H7 (cell line): ENCODE measurements around the gene SPATA2L. TPM values are rescaled to one million over a fixed set of nuclear protein-coding genes. Genes with fewer than 3 reads are reported as not detected.

ENCODE experiments used
- DNase-seq: peaks from one replicate; pipeline ENCODE4 v3.0.0; 2012
- H3K27me3 ChIP-seq: 2 replicates; pipeline ENCODE4 v1.6.0; 2011; ENCODE audit warnings: mild to moderate bottlenecking, low read length; ENCODE audit not compliant: control insufficient read depth, insufficient read depth
- H3K36me3 ChIP-seq: replicated peaks from 2 replicates; pipeline ENCODE4 v1.5.1; 2011; ENCODE audit warnings: low read length; ENCODE audit not compliant: control insufficient read depth, insufficient read depth
- H3K4me3 ChIP-seq: 2 replicates; pipeline ENCODE4 v1.5.1; 2011; ENCODE audit warnings: low read depth, mild to moderate bottlenecking, control low read depth, low read length, moderate library complexity; ENCODE audit not compliant: insufficient read depth
- total RNA-seq: library from RNA; depleted of rRNA; stranded (reverse); fragments of >200 nt; shearing (Covaris generic); gene quantifications from 2 replicates; pipeline ENCODE4 v1.2.3, GENCODE V29; 2014; rRNA removed

The SPATA2L gene, protein sequence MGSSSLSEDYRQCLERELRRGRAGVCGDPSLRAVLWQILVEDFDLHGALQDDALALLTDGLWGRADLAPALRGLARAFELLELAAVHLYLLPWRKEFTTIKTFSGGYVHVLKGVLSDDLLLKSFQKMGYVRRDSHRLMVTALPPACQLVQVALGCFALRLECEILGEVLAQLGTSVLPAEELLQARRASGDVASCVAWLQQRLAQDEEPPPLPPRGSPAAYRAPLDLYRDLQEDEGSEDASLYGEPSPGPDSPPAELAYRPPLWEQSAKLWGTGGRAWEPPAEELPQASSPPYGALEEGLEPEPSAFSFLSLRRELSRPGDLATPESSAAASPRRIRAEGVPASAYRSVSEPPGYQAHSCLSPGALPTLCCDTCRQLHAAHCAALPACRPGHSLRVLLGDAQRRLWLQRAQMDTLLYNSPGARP
- total RNA-seq: 13.5 and 16.0 TPM in 2 replicates

DNA sequence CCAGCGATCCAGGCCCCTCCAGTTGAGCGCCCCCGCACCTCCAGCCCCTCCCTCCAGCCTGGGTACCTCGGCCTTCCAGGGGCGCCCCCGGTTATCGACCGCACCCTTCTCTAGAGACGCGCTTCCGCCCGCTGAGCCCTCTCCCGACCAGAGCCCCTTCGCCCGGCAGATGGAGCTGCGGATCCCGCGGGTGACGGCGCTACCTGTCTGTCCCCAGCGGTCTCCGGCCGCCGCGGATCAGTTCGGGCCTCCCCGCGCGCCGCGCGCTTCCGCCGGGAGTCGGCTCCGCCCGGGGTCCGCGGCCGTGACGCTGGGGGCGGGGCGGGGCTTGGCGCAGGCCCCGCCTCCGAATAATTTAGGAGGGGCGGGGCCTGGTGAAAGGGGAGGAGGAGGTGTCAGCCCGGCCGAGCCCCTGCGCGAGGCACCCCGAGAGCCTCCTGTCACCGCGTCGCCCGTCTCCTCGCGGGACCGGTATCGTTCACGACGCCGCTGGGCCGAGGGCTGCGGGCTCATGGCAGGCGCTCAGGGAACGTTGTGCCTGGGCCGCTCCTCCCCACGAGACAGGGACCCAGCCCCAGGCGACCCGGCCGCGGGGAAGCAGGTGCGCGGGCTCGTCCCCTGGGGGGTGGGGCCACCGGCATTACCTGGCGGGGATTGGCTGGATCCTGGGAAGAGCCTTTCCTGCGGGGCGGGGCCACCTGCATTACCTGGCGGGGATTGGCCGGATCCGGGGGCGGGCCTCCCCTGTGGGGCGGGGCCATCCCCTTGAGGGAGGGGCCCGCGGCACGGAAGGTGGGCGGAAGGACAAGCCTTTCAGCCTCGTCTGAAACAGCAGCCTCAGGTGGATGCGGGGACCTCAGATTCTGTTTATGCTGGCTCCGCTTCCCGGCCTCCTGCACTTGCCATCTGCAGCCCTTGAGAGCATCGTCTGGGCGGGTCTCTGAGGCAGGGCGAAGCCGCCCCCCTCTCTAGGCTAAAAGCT is at the start of gene SPATA2L:
Gene SPATA2L (minus strand): TSS at position 281 of the 982 bp plus-strand sequence. CDS start 473 bp downstream, outside the sequence.
- peak within 1 kb of the TSS; percentile 76 for H3K4me3 ChIP-seq
- peak; percentile 100 for DNase-seq
- peaks cover 6% of the 10 kb centered on the region; the same call in 1 of the 2 replicates for H3K27me3 ChIP-seq

DNA sequence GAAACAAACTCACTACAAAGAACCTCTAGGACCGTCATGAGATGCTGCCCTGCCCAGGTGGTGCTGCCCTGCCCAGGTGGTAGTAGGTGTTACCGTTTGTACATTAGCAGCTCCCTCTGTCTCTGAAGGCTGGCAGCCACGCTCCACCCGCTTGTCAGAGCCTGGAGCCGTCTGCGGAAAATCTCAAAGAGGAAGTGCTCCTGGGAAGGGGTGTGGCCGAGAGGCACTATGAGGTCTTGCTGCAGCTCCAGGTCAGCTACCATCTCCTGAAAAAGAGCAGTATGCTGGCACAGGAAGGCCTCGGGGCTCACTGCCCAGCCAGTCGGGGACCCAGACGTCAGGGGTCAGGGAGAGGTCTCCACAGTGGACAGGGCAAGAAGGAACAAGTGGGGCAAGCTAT is 48.1 kb upstream of the SPATA2L start:
- Histone ChIP-seq H3K36me3 (peaks cover 30% of the 10 kb centered on the region), H3K4me3 (no peak overlapping the region), H3K27me3 (no peaks in the 10 kb centered on the region)
- DNase-seq: no peak

More for the DNA sequence above, at the start of gene SPATA2L:
- no peaks in the 10 kb centered on the region for H3K36me3 ChIP-seq

DNA sequence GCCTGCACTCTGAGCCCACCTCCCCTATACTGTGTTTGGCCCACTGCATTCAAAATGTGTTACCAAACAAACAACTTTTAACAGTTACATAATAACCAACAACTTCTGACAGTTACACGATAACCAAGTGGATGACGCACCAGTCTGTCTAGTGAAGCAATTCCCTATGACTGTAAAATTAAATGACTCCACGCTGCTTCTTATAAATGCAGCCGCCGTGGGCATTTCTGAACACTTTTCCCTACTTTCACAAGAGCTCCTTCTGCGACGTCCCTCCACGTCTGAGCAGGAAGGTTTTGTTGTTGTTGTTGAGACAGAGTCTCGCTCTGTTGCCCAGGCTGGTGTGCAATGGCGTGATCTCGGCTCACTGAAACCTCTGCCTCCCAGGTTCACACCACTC is 47.4 kb upstream of the SPATA2L start:
- H3K27me3 ChIP-seq: no peaks in the 10 kb centered on the region
- DNase-seq: no peak
- H3K36me3 ChIP-seq: peaks cover 34% of the 10 kb centered on the region
- H3K4me3 ChIP-seq: no peak overlapping the region

DNA sequence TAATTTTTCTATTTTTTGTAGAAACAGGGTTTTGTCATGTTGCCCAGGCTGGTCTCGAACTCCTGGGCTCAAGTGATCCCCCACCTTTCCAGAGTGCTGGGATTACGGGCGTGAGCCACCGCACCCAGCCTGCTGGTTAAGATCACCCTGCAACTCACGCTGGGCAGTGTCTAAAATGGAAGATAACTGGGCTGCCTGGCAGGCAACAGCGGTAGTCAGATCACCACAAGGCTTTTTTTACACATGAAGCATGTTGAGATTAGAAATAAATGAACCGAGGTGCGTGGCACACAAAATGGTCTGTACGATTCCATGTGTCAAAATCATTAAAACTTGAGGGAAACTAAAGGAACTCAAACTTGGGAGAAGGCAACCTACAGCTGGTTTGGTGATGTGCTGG is 46.6 kb upstream of the SPATA2L start:
- Histone ChIP-seq H3K27me3 (no peaks in the 10 kb centered on the region), H3K4me3 (no peak overlapping the region), H3K36me3 (peaks cover 34% of the 10 kb centered on the region)
- no peak for DNase-seq

DNA sequence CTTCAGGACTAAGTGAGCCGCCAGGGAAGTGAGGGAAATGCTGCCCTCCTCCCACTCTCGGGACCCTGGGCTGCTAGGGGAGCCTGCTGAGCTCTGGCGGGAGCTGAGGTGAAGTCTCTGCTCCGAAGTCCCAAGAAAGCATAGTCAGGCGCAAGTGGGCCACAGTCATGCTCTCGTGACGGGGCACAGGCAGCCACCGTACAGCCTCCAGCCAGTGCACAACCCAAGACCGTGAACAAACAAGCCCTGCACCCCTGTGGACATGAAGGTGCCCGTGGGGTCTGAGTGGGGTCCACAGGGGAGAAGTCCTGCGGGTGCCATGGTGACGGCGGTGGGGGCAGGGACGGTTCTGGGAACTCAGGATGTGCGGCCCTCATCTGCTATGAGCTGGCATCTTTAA is 44.5 kb upstream of the SPATA2L start:
- Histone ChIP-seq H3K4me3 (no peak overlapping the region), H3K36me3 (peaks cover 40% of the 10 kb centered on the region), H3K27me3 (no peaks in the 10 kb centered on the region)
- DNase-seq: no peak

DNA sequence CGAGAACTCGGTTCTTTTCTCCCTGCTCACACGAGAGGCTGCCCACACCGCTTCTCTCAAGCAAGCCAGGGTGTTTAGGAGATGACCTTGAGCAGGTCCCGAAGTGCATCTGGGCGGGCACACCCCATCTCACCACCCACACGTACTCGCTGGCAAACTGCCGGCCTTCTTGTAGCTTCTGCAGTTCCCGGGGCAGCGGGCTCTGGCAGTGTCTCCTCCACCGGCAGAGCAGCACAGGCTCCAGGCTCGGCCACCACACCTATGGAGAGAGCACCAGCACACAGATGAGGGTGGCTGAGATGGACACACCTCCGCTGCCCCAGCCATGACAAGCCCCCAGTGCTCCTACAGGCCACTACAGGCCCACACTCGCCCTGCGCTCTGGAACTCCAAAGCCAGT is 43.3 kb upstream of the SPATA2L start:
- H3K4me3 ChIP-seq: no peak overlapping the region
- H3K36me3 ChIP-seq: peaks cover 42% of the 10 kb centered on the region

DNA sequence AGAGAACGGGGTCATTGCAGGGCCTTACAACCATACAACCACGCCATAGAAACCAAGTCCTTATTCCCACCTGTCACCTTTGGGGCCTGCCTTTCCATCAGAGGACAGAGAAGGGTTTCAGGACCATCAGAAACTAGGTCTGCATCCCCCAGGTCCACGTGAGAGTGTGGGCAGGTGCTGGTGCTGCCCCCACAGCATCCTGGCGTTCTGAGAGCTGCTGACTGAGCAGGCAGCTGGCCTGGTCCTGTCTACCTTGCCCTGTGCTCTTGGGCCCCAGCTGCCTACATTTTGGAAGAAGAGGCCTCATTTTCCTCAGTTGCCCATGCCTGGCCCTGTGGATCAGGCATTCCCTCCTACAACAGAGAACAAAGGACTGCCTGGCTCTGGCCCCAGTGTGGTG is 41.4 kb upstream of the SPATA2L start:
- DNase-seq: no peak
- peaks cover 50% of the 10 kb centered on the region for H3K36me3 ChIP-seq
- no peak overlapping the region for H3K4me3 ChIP-seq

More for the DNA sequence above, 43.3 kb upstream of the SPATA2L start:
- no peaks in the 10 kb centered on the region for H3K27me3 ChIP-seq
- no peak for DNase-seq

DNA sequence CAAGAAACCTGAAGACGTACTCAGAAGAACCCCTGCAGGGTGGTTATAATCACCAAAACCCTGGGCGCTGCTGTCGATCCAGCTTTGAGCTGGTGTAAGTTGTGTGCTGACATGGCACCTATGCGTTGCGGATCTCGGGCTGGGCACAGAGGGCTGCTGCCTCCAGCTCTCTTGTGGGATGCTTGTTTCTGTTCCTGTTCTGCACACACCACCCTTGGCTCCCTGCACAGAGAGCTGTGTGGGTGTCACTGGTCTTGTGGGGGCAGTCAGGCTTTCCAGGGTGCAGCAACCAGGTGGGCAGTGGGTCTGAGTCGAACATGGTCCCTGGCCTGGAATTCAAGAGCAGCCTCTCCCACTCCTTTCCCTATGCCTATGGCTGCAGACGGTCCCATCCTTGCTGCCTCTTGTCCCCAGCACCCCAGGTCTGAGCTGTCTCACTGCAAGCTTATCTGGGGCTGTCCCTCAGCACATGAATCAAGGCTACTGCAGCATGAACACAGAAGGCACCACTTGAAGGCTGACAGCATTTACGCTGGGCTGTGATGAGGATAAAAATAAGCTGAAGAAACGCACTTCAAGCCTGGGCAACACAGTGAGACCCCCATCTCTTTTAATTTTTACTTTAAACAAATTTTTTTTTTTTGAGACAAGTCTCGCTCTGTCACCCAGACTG is 40.0 kb upstream of the SPATA2L start:
- Histone ChIP-seq H3K27me3 (no peaks in the 10 kb centered on the region), H3K36me3 (peaks cover 53% of the 10 kb centered on the region), H3K4me3 (no peak overlapping the region)
- no peak for DNase-seq

More for the DNA sequence above, 41.4 kb upstream of the SPATA2L start:
- no peaks in the 10 kb centered on the region for H3K27me3 ChIP-seq

DNA sequence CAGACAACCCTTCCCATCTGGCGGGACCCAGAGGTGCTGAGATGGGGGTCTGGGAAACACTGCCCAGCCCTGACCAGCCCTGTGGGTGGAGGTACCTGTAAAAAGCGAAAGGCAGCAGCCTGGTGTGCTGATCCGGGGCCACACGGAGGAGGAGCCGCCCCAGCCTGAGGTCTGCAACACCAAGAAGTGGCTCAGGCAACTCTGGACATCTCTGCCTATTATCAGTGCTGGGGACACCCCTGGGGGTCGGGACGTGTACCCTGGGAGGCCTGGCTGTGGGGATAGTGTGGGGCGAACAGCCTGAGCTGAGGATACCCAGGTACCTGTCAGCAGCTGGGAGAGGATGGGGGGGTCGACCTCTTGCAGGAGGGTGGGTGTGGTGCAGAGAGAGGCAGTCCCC is 37.9 kb upstream of the SPATA2L start:
- no peak for DNase-seq
- H3K27me3 ChIP-seq: no peaks in the 10 kb centered on the region
- peaks cover 41% of the 10 kb centered on the region for H3K36me3 ChIP-seq

DNA sequence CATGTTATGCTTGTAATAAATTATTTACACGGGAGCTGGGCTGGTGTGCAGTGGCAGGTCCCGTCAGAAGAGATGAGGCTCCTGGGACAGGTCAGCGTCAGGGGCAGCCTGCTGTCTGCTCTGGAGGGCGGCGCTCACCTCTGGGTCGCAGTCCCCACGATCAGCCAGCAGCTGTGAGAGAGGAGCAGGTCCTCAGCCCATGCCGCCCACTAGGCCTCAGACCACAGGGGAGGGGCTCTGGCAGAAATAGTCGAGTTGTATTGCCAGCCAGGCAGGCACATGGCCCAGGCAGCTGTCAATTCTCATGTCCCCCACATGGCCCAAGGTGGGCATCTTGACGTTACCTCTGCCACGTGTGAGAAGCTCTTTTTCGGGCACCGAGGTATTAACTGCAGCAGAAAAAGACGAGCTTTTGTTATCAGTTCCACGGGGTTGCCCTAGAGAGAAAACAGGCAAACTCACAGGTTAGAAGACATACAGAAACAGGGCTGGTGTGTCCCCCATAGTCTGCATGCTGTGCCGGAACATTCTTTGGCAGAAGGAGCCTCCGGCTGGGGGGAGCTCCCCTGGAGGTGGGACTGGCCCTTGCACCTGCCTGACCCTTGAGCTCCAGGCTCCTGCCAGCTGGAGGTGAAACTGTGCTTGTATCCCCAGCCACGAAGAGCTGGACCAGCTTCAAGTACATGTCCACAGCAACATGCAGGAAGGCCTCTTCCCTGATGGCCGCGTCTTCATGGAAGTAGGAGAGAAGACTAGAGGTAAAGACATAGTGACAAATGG is 37.2 kb upstream of the SPATA2L start:
- no peaks in the 10 kb centered on the region for H3K27me3 ChIP-seq
- no peak overlapping the region for H3K4me3 ChIP-seq
- peak; percentile 62 for DNase-seq
- peaks cover 39% of the 10 kb centered on the region for H3K36me3 ChIP-seq

More for the DNA sequence above, 37.9 kb upstream of the SPATA2L start:
- H3K4me3 ChIP-seq: no peak overlapping the region

DNA sequence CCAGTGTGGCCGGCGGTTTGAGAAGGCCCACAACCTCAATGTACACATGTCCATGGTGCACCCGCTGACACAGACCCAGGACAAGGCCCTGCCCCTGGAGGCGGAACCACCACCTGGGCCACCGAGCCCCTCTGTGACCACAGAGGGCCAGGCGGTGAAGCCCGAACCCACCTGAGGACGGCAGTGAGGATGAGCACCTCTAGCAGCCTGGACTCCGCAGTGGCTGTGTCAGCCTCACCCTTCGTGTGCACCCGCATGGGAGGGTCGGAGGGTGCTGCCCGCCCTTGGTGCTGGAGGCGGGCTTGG is 36.5 kb upstream of the SPATA2L start:
- DNase-seq: no peak
- no peak overlapping the region for H3K4me3 ChIP-seq
- peaks cover 41% of the 10 kb centered on the region for H3K36me3 ChIP-seq
- H3K27me3 ChIP-seq: no peaks in the 10 kb centered on the region

DNA sequence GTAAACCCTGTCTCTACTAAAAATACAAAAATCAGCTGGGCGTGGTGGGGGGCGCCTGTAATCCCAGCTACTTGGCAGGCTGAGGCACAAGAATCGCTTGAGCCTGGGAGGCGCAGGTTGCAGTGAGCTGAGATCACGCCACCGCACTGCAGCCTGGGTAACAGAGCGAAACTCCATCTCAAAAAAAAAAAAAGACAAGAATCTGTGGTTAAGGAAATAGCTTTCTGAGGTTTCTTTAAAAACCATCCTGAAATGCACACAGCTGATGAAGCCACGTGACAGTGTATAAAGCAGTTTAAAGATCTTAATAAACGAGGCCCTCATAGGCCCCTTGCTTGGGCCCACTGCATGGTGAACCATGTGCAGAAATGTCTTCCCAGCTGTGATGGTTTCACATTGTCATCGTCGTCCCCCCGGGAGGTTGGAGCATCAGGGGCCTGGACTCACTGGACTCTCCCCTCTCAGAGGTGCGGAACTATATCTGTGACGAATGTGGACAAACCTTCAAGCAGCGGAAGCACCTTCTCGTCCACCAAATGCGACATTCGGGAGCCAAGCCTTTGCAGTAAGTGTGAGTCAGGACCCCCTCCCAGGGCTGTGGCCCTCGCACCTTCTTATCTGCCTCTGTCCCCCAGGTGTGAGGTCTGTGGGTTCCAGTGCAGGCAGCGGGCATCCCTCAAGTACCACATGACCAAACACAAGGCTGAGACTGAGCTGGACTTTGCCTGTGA is 36.0 kb upstream of the SPATA2L start:
- H3K4me3 ChIP-seq: no peak overlapping the region
- H3K27me3 ChIP-seq: no peaks in the 10 kb centered on the region
- H3K36me3 ChIP-seq: peaks cover 37% of the 10 kb centered on the region
- DNase-seq: no peak

DNA sequence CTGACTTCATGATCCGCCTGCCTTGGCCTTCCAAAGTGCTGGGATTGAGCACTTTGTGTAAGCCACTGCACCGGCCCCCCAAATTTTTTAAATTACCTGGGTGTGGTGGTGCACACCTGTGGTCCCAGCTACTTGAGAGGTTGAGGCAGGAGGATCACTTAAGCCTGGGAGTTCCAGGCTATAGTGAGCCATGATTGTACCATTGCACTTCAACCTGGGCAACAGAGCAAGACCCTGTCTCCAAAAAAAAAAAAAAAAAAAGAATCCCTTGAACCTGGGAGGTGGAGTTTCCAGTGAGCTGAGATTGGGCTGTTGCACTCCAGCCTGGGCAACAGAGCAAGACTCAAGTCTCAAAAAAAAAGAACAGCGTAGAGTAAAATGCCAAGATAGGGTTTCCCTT is 35.0 kb upstream of the SPATA2L start:
- H3K36me3 ChIP-seq: peaks cover 36% of the 10 kb centered on the region
- no peak for DNase-seq

More for the DNA sequence above, 35.0 kb upstream of the SPATA2L start:
- no peaks in the 10 kb centered on the region for H3K27me3 ChIP-seq
- no peak overlapping the region for H3K4me3 ChIP-seq
